CD14-positive monocyte (primary cell): ENCODE data around the gene DIPK1A. TPM values are rescaled to one million over a fixed set of nuclear protein-coding genes. Genes with fewer than 3 reads are reported as not detected.

Experiments
- DNase-seq, 3 donors: peaks; one replicate each; pipeline ENCODE4 v3.0.0-alpha.2; 2011 to 2022
- H2AFZ ChIP-seq: 2 replicates; pipeline ENCODE4 v1.6.0; 2012; ENCODE audit warnings: mild to moderate bottlenecking, low read depth, low read length, inconsistent platforms; ENCODE audit not compliant: insufficient read depth, poor library complexity, severe bottlenecking
- H3K27ac ChIP-seq, 2 donors: 1 replicate in 1 of 2; 2 replicates in 1 of 2; pipeline ENCODE4 v1.5.1; 2012 to 2013; ENCODE audit warnings: low read length in 2 of 2, control low read depth in 1 of 2, inconsistent platforms in 1 of 2, low read depth in 1 of 2, mild to moderate bottlenecking in 1 of 2
- H3K27me3 ChIP-seq, 2 donors: one replicate each; pipeline versions ENCODE4 v1.6.0 to v1.6.1; 2011 to 2013; ENCODE audit warnings: low read length in 2 of 2; ENCODE audit not compliant: control insufficient read depth in 2 of 2, insufficient read depth in 2 of 2
- H3K36me3 ChIP-seq, 2 donors: replicated peaks in 1 of 2; 1 replicate in 1 of 2; 2 replicates in 1 of 2; pipeline versions ENCODE4 v1.5.1 to v1.6.1; 2012 to 2013; ENCODE audit warnings: low read length in 2 of 2, control low read depth in 1 of 2, inconsistent platforms in 1 of 2, mild to moderate bottlenecking in 1 of 2; ENCODE audit not compliant: insufficient read depth in 2 of 2, control insufficient read depth in 1 of 2
- H3K4me1 ChIP-seq, 2 donors: 1 replicate in 1 of 2; 2 replicates in 1 of 2; pipeline versions ENCODE4 v1.5.1 to v1.6.1; 2012 to 2013; ENCODE audit warnings: low read length in 2 of 2, control low read depth in 1 of 2, inconsistent platforms in 1 of 2, mild to moderate bottlenecking in 1 of 2, moderate library complexity in 1 of 2; ENCODE audit not compliant: insufficient read depth in 2 of 2, control insufficient read depth in 1 of 2
- H3K4me2 ChIP-seq: replicated peaks from 2 replicates; pipeline ENCODE3; 2012; ENCODE audit warnings: low read length, moderate library complexity, mild to moderate bottlenecking; ENCODE audit not compliant: poor library complexity, severe bottlenecking; ENCODE audit errors: extremely low read depth
- H3K4me3 ChIP-seq, 3 experiments: fragments of 200-600 bp in 1 of 3; sonication (generic) in 1 of 3; replicated peaks in 1 of 3; 1 replicate in 2 of 3; 2 replicates in 1 of 3; pipeline ENCODE4 v1.5.1; 2011 to 2013; ENCODE audit warnings: low read length in 3 of 3, mild to moderate bottlenecking in 3 of 3, control low read depth in 2 of 3, low read depth in 2 of 3, inconsistent platforms in 1 of 3, moderate library complexity in 1 of 3
- H3K79me2 ChIP-seq: 2 replicates; pipeline ENCODE4 v1.6.0; 2012; ENCODE audit warnings: mild to moderate bottlenecking, control low read depth, inconsistent platforms, low read length, moderate library complexity; ENCODE audit not compliant: insufficient read depth
- H3K9ac ChIP-seq: 2 replicates; pipeline ENCODE4 v1.6.0; 2017; ENCODE audit warnings: low read length, mild to moderate bottlenecking; ENCODE audit not compliant: insufficient read depth, poor library complexity, severe bottlenecking
- H3K9me3 ChIP-seq, 2 donors: replicated peaks in 1 of 2; 1 replicate in 1 of 2; 2 replicates in 1 of 2; pipeline versions ENCODE4 v1.5.1 to v1.6.1; 2012 to 2013; ENCODE audit warnings: low read length in 2 of 2, control low read depth in 1 of 2; ENCODE audit not compliant: control insufficient read depth in 1 of 2, insufficient read depth in 1 of 2
- H4K20me1 ChIP-seq: 2 replicates; pipeline ENCODE4 v1.6.0; 2012; ENCODE audit warnings: mild to moderate bottlenecking, low read length, control low read depth, moderate library complexity; ENCODE audit not compliant: insufficient read depth
- H3K27ac Mint-ChIP-seq, 7 donors: one replicate each; pipeline ENCODE4 v1.8.0; 2020; ENCODE audit warnings: mild to moderate bottlenecking in 7 of 7, mixed read lengths in 7 of 7, moderate library complexity in 6 of 7, inconsistent platforms in 2 of 7
- H3K27me3 Mint-ChIP-seq, 3 donors: one replicate each; pipeline ENCODE4 v1.8.0; 2021 to 2022; ENCODE audit warnings: low read depth in 3 of 3, mild to moderate bottlenecking in 3 of 3, mixed read lengths in 3 of 3, moderate library complexity in 3 of 3, inconsistent platforms in 1 of 3
- H3K36me3 Mint-ChIP-seq, 2 donors: one replicate each; pipeline ENCODE4 v1.8.0; 2020; ENCODE audit warnings: mixed read lengths in 2 of 2, inconsistent platforms in 1 of 2, mild to moderate bottlenecking in 1 of 2
- H3K4me1 Mint-ChIP-seq: one replicate; pipeline ENCODE4 v1.8.0; 2020; ENCODE audit warnings: mild to moderate bottlenecking, mixed read lengths
- H3K4me3 Mint-ChIP-seq, 2 donors: one replicate each; pipeline ENCODE4 v1.8.0; 2020; ENCODE audit warnings: mild to moderate bottlenecking in 2 of 2, mixed read lengths in 2 of 2, moderate library complexity in 1 of 2
- H3K9me3 Mint-ChIP-seq, 7 donors: one replicate each; pipeline ENCODE4 v1.8.0; 2020 to 2022; ENCODE audit warnings: mixed read lengths in 7 of 7, mild to moderate bottlenecking in 6 of 7, moderate library complexity in 6 of 7, inconsistent platforms in 2 of 7
- CTCF ChIP-seq: fragments of 200-600 bp; IDR thresholded peaks from one replicate; pipeline ENCODE4 v1.8.0; 2022; ENCODE audit warnings: antibody characterized with exemption, mild to moderate bottlenecking
- WGBS: methylation state at CpG from one replicate; pipeline ENCODE4 v1.1.5; 2013; ENCODE audit warnings: missing lambda C conversion rate; ENCODE audit not compliant: insufficient coverage; 5-methylcytosine and 5-hydroxymethylcytosine counted together
- intact Hi-C, 2 donors: fragments of 100-400 bp; cut with micrococcal nuclease; formaldehyde crosslinking; loops; one replicate each; pipeline versions ENCODE4 v1.15.0 to v1.15.1; 2023
- polyA plus RNA-seq, 3 donors: library from polyadenylated mRNA; depleted of rRNA in 1 of 3; unstranded in 2 of 3; stranded (reverse) in 1 of 3; fragments of 300-500 nt in 2 of 3; fragments of >200 nt in 1 of 3; fragmentation: Illumina TruSeq in 2 of 3; gene quantifications; 1 replicate in 2 of 3; 2 replicates in 1 of 3; pipeline ENCODE4 v1.2.3, GENCODE V29; 2012 to 2021

DIPK1A gene
- polyA plus RNA-seq, 3 donors, result 0.45 to 1.4 (median 0.83) TPM

- peaks cover 39% of the 10 kb centered on the region for H3K4me1 Mint-ChIP-seq
- no peaks in the 10 kb centered on the region for H3K9me3 Mint-ChIP-seq
- Histone ChIP-seq H4K20me1 (no peaks in the 10 kb centered on the region), H3K4me1 (peaks cover 32 to 46% of the 10 kb centered on the region in 2 donors), H3K27me3 (no peaks in the 10 kb centered on the region), H3K4me3 (peak overlapping the region in 1 of 3 experiments; percentile 7), H3K79me2 (no peaks in the 10 kb centered on the region), H3K4me2 (peak overlapping the region; percentile 9), H3K36me3 (no peaks in the 10 kb centered on the region), H3K9ac (no peak overlapping the region), H3K27ac (no peak overlapping the region), H3K9me3 (no peaks in the 10 kb centered on the region), H2AFZ (no peak overlapping the region)
- peak overlapping the region in 1 of 7 donors; percentile 11 for H3K27ac Mint-ChIP-seq
- intact Hi-C loops, result no loop called here
- H3K27me3 Mint-ChIP-seq, result peaks cover 0 to 6% (median 0%) of the 10 kb centered on the region in 3 donors
- peak overlapping the region in 1 of 2 donors; percentile 71 for H3K4me3 Mint-ChIP-seq
- DNase-seq, result peak in 2 of 3 donors; percentile 28 to 33
- TF ChIP-seq CTCF, result peak; percentile 35
- H3K36me3 Mint-ChIP-seq, result no peaks in the 10 kb centered on the region
- no CpG with 5 or more reads among the region's 2 CpGs for WGBS
Observed at GRCh38 chr1:92968138-92969032, 7.1 kb upstream of the DIPK1A start.

GRCh38 chr1:92964998-92965397 lies 3.7 kb upstream of the DIPK1A start:
- no peak overlapping the region for H3K4me3 Mint-ChIP-seq
- WGBS, result 50% methylated on average over 2 of the region's 3 CpGs
- Histone ChIP-seq H2AFZ (no peak overlapping the region), H3K79me2 (no peaks in the 10 kb centered on the region), H3K9me3 (no peaks in the 10 kb centered on the region), H3K27ac (no peak overlapping the region), H3K4me1 (peaks cover 40 to 51% of the 10 kb centered on the region in 2 donors), H4K20me1 (no peaks in the 10 kb centered on the region), H3K9ac (no peak overlapping the region), H3K36me3 (no peaks in the 10 kb centered on the region), H3K27me3 (peaks cover 0 to 3% of the 10 kb centered on the region in 2 donors), H3K4me2 (no peak overlapping the region), H3K4me3 (no peak overlapping the region)
- peaks cover 0 to 5% (median 0%) of the 10 kb centered on the region in 7 donors for H3K9me3 Mint-ChIP-seq
- TF ChIP-seq CTCF, result no peak
- peaks cover 32% of the 10 kb centered on the region for H3K4me1 Mint-ChIP-seq
- intact Hi-C loops, result no loop called here
- DNase-seq, result no peak
- H3K36me3 Mint-ChIP-seq, result no peaks in the 10 kb centered on the region
- H3K27me3 Mint-ChIP-seq, result peaks cover 3 to 6% (median 3%) of the 10 kb centered on the region in 3 donors
- H3K27ac Mint-ChIP-seq, result no peak overlapping the region
